Smooth muscle cell (in vitro differentiated cells): ENCODE measurements around the gene KRT12. TPM values are rescaled to one million over a fixed set of nuclear protein-coding genes. Genes with fewer than 3 reads are reported as not detected.

ENCODE experiments used
- DNase-seq: peaks from one replicate; lab custom pipeline; 2025; ENCODE audit not compliant: unreplicated experiment; lab: John Stamatoyannopoulos, UW
- H2AFZ ChIP-seq: fragments of 200-600 bp; sonication (generic); 2 replicates; pipeline ENCODE4 v1.6.0; 2016; ENCODE audit warnings: antibody characterized with exemption, low read depth, mild to moderate bottlenecking
- H3F3A ChIP-seq: fragments of 200-600 bp; sonication (generic); 2 replicates; pipeline ENCODE4 v1.6.0; 2017; ENCODE audit warnings: antibody characterized with exemption, low read depth
- H3K27ac ChIP-seq: fragments of 200-600 bp; sonication (generic); 2 replicates; pipeline ENCODE4 v1.5.1; 2016; ENCODE audit warnings: low read depth, mild to moderate bottlenecking
- H3K27me3 ChIP-seq: fragments of 200-600 bp; sonication (generic); 2 replicates; pipeline ENCODE4 v1.6.1; 2016; ENCODE audit warnings: low read depth, mild to moderate bottlenecking
- H3K36me3 ChIP-seq: fragments of 200-600 bp; sonication (generic); 2 replicates; pipeline ENCODE4 v1.5.1; 2016; ENCODE audit warnings: low read depth
- H3K4me1 ChIP-seq: fragments of 200-600 bp; sonication (generic); 2 replicates; pipeline ENCODE4 v1.5.1; 2016; ENCODE audit warnings: low read depth
- H3K4me2 ChIP-seq: fragments of 200-600 bp; sonication (generic); 2 replicates; pipeline ENCODE4 v1.6.0; 2016; ENCODE audit warnings: mild to moderate bottlenecking
- H3K4me3 ChIP-seq: fragments of 200-600 bp; sonication (generic); 2 replicates; pipeline ENCODE4 v1.5.1; 2016; ENCODE audit warnings: mild to moderate bottlenecking
- H3K79me2 ChIP-seq: fragments of 200-600 bp; sonication (generic); 2 replicates; pipeline ENCODE4 v1.6.0; 2016; ENCODE audit warnings: low read depth, mild to moderate bottlenecking
- H3K9ac ChIP-seq: fragments of 200-600 bp; sonication (generic); 2 replicates; pipeline ENCODE4 v1.6.0; 2016; ENCODE audit warnings: low read depth
- H3K9me3 ChIP-seq: fragments of 200-600 bp; sonication (generic); replicated peaks from 2 replicates; pipeline ENCODE4 v1.5.1; 2016; ENCODE audit warnings: low read depth
- H4K20me1 ChIP-seq: fragments of 200-600 bp; sonication (generic); 2 replicates; pipeline ENCODE4 v1.6.0; 2016; ENCODE audit warnings: low read depth
- WGBS: methylation state at CpG from one replicate; pipeline ENCODE4 v1.1.7; 2016; ENCODE audit warnings: low lambda C conversion rate; 5-methylcytosine and 5-hydroxymethylcytosine counted together
- polyA plus RNA-seq: library from polyadenylated mRNA; unstranded; fragments of >200 nt; fragmentation: Nextera tagmentation; extraction: Ambion mirVana; gene quantifications from 2 replicates; pipeline ENCODE4 v1.2.1, GENCODE V29; 2016
- total RNA-seq: library from RNA; depleted of rRNA; stranded (reverse); fragments of >200 nt; gene quantifications from 2 replicates; pipeline ENCODE4 v1.2.3, GENCODE V29; 2014
- TF ChIP-seq, protein P1 (sequence below): fragments of 200-600 bp; sonication (generic); IDR thresholded peaks from 2 replicates; pipeline ENCODE4 v1.5.1; 2017; ENCODE audit warnings: borderline replicate concordance, mild to moderate bottlenecking, antibody characterized with exemption; ENCODE audit not compliant: insufficient read depth, poor library complexity, severe bottlenecking

Gene KRT12
- total and polyA plus RNA-seq, 2 experiments from 2014 or later = not detected

DNA sequence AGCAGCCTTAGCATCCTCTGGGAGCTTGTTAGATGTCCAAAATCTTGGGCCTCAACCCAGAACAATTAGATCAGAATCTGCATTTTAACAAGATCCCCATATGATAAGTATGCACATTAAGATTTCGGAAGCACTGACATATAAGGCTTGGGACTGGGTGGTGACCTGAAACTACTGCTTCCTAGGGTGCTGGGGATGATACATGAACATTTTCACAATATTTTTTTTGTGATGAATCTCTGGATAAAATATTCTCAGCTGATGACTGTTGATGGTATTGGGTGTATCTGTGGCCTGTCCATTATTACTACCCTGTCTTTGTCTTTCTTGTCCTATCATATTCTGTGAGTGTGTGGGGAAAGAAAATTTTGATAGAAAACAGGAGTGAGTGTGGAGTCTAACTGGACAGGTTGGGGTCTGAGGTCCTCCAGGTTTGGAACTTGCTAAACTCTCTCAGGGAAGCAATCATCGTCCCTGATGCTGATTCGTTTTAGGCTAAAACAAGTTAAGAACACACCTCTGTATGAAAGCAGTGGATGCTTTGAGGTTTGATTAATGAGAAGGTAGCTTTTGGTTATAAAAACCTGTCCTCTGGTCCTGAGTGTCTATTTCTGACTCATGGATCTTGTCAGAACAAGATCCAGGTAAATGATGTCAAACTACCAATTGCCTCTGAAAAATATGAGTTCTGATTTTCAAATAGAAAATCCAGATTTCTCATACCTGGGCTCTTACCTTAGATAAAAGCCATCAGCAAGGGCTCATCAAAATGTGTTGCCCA lies 47.2 kb upstream of the KRT12 start:
- no peak for DNase-seq
- Histone ChIP-seq H3K4me3 (no peak overlapping the region), H3K9me3 (no peaks in the 10 kb centered on the region), H4K20me1 (no peaks in the 10 kb centered on the region), H3K9ac (peak overlapping the region; percentile 87), H3K79me2 (no peaks in the 10 kb centered on the region), H3K36me3 (no peaks in the 10 kb centered on the region), H3K27ac (peak overlapping the region; percentile 96), H3K4me1 (peaks cover 14% of the 10 kb centered on the region), H2AFZ (no peak overlapping the region), H3K27me3 (no peaks in the 10 kb centered on the region), H3F3A (peaks cover 11% of the 10 kb centered on the region), H3K4me2 (peak overlapping the region; percentile 1)
- TF ChIP-seq, protein P1, sequence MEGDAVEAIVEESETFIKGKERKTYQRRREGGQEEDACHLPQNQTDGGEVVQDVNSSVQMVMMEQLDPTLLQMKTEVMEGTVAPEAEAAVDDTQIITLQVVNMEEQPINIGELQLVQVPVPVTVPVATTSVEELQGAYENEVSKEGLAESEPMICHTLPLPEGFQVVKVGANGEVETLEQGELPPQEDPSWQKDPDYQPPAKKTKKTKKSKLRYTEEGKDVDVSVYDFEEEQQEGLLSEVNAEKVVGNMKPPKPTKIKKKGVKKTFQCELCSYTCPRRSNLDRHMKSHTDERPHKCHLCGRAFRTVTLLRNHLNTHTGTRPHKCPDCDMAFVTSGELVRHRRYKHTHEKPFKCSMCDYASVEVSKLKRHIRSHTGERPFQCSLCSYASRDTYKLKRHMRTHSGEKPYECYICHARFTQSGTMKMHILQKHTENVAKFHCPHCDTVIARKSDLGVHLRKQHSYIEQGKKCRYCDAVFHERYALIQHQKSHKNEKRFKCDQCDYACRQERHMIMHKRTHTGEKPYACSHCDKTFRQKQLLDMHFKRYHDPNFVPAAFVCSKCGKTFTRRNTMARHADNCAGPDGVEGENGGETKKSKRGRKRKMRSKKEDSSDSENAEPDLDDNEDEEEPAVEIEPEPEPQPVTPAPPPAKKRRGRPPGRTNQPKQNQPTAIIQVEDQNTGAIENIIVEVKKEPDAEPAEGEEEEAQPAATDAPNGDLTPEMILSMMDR = no peak
- 80% methylated on average over 3 of the region's 3 CpGs for WGBS

DNA sequence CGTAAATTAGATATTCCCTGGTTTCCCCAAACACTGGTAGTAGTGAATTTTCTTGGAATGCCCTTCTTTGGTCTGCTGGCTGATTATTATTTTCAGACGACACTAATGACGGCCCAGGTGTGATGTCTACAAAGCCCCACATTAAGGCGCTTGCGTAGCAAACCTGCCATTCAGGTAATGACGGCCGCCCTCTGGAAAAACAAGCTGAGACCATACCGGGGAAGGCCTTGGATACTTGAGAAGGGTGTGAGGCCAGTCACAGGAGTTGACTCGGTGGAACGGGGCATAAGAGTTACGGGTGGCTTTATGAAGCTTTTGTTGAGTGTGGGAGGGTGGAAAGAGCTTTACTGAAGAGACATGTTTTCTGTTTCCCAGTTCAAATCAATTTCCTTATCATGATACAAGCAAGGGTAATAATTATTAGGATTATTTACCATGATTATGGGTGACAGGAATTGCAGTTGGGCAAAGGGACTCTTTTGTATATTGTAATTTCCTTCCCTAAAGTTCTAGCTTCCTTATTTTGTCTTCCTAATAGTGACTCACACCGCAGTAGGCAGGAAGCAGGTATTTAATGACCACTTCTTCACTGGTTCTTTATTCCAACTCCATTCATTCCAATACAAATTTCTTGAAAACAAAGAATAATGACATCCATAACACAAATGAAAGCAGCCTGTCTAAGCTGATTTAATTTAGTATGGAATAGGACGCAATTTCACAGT lies 45.6 kb upstream of the KRT12 start:
- H3K27ac ChIP-seq = peak overlapping the region; percentile 11
- no peaks in the 10 kb centered on the region for H3K36me3 ChIP-seq
- TF ChIP-seq, protein P1 = no peak
- H4K20me1 ChIP-seq = no peaks in the 10 kb centered on the region
- H2AFZ ChIP-seq = no peak overlapping the region
- peaks cover 11% of the 10 kb centered on the region for H3F3A ChIP-seq
- no peak overlapping the region for H3K9ac ChIP-seq
- 83% methylated on average over 13 of the region's 13 CpGs for WGBS
- peaks cover 21% of the 10 kb centered on the region for H3K4me1 ChIP-seq
- no peak overlapping the region for H3K4me2 ChIP-seq
- no peaks in the 10 kb centered on the region for H3K27me3 ChIP-seq
- no peaks in the 10 kb centered on the region for H3K79me2 ChIP-seq
- DNase-seq = no peak
- no peak overlapping the region for H3K4me3 ChIP-seq
- H3K9me3 ChIP-seq = no peaks in the 10 kb centered on the region

DNA sequence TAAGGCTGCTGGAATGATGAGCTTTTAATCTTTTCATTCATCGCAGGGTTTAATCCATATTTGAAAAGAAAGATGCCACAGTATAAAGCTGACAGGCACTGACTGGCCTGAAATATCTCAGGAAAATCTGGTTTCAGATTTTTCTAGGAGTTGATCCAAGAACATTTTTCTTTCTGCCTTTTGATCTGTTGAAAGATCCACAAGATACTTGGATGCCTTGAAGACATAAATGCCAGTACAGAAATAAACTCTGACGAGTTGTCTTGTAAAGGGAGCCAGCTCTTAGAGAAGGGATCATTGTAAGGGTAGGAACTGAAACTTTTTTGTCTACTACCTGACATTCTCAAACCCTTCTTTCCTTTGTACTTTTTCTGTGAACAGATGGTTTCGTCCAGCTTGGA lies 43.4 kb upstream of the KRT12 start:
- 34% methylated on average over 3 of the region's 3 CpGs for WGBS
- H3K4me2 ChIP-seq = peak overlapping the region; percentile 77

More for the DNA sequence above, 43.4 kb upstream of the KRT12 start:
- H3K27ac ChIP-seq = peak overlapping the region; percentile 92
- H3F3A ChIP-seq = peaks cover 11% of the 10 kb centered on the region
- H3K9ac ChIP-seq = peak overlapping the region; percentile 60
- no peaks in the 10 kb centered on the region for H3K79me2 ChIP-seq
- peak overlapping the region; percentile 9 for H3K4me3 ChIP-seq
- H3K4me1 ChIP-seq = peaks cover 21% of the 10 kb centered on the region
- no peaks in the 10 kb centered on the region for H4K20me1 ChIP-seq
- peak overlapping the region; percentile 60 for H2AFZ ChIP-seq
- no peaks in the 10 kb centered on the region for H3K27me3 ChIP-seq
- no peaks in the 10 kb centered on the region for H3K36me3 ChIP-seq
- no peak for DNase-seq
- TF ChIP-seq, protein P1 = no peak
- no peaks in the 10 kb centered on the region for H3K9me3 ChIP-seq
